HG02884 (cell line): ENCODE data around the gene FTCD.
"Not testable (repeated sequence)": the region's sequence is repeated elsewhere in the genome, so short reads cannot be mapped to it uniquely, and the experiment has no call there.

Experiments
- ATAC-seq: cut with Tn5 transposase; IDR thresholded peaks from one replicate; pipeline ENCODE4 v1.9.1; 2021; ENCODE audit warnings: mild to moderate bottlenecking, moderate library complexity; ENCODE audit not compliant: unreplicated experiment

Gene FTCD

GRCh38 chr21:46171996-46172862 is 16.9 kb upstream of the FTCD start:
- ATAC-seq: no peak

- ATAC-seq: no peak
These were observed 16.2 kb upstream of the FTCD start for GRCh38 chr21:46171585-46171984.

GRCh38 chr21:46170436-46171193 is 15.2 kb upstream of the FTCD start:
- ATAC-seq: not testable (repeated sequence)

GRCh38 chr21:46168659-46169386 is 13.4 kb upstream of the FTCD start:
- no peak for ATAC-seq

GRCh38 chr21:46168238-46168637 is 12.9 kb upstream of the FTCD start:
- no peak for ATAC-seq

GRCh38 chr21:46165098-46165497 is 9.7 kb upstream of the FTCD start:
- no peak for ATAC-seq

- ATAC-seq: no peak
These were observed 8.0 kb upstream of the FTCD start for GRCh38 chr21:46163380-46163779.

GRCh38 chr21:46161633-46162592 is 6.5 kb upstream of the FTCD start:
- no peak for ATAC-seq

- no peak for ATAC-seq
These were observed 5.7 kb upstream of the FTCD start for GRCh38 chr21:46160907-46161632.

GRCh38 chr21:46160657-46160906 is 5.2 kb upstream of the FTCD start:
- no peak for ATAC-seq

- no peak for ATAC-seq
These were observed 4.7 kb upstream of the FTCD start for GRCh38 chr21:46159841-46160656.

- ATAC-seq: no peak
These were observed 4.0 kb upstream of the FTCD start for GRCh38 chr21:46159390-46159789.

- ATAC-seq: no peak
These were observed 3.4 kb upstream of the FTCD start for GRCh38 chr21:46158666-46159300.

GRCh38 chr21:46157987-46158451 is 2.6 kb upstream of the FTCD start:
- ATAC-seq: no peak

- no peak for ATAC-seq
These were observed 2.1 kb upstream of the FTCD start for GRCh38 chr21:46157396-46157986.

- no peak for ATAC-seq
These were observed 1.3 kb upstream of the FTCD start for GRCh38 chr21:46156678-46157077.

GRCh38 chr21:46156378-46156645 is 933 bp upstream of the FTCD start:
- ATAC-seq: no peak

- ATAC-seq: no peak
These were observed 345 bp downstream of the FTCD start for GRCh38 chr21:46154955-46155513.
